Measurements from ENCODE around the gene ATP6V1G3. TPM values are rescaled to one million over a fixed set of nuclear protein-coding genes. Genes with fewer than 3 reads are reported as not detected.

Gene ATP6V1G3
- total RNA-seq, 2 donors from 2014 or later, result not detected

DNA sequence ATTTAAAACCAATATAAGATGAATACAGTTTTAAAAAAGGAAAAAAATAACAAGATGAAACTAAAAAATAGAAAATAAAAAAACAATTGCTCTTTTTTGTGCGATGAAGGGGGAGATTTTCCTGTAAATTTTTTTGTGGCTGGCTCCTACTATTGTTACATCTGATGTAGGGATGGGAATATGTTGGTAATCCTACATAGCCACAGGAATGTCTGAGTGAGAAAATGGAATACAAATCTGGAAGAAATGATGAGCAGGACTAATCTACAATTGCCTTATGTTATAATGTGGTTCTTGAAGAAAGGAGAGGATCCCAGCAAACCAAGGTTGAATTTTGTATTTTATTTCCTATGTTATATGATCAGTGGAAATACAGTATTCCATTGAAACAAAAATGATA, 40.9 kb downstream of the ATP6V1G3 start:
- Mint-ChIP-seq H3K36me3 (ENCODE audit: low read depth) (peaks cover 3% of the 10 kb centered on the region), H3K4me1 (peaks cover 2% of the 10 kb centered on the region), H3K4me3 (no peak overlapping the region), H3K27me3 (no peaks in the 10 kb centered on the region), H3K27ac (no peak overlapping the region)
- ATAC-seq, result no peak
- H3K9me3 ChIP-seq (ENCODE audit: control insufficient read depth, low read length, poor library complexity, severe bottlenecking), result no peaks in the 10 kb centered on the region
- DNase-seq, result no peak

GRCh38 chr1:198498881-198499280, 41.6 kb downstream of the ATP6V1G3 start:
- DNase-seq (no peak), ATAC-seq (no peak)
- H3K4me3 Mint-ChIP-seq, result no peak overlapping the region
- H3K36me3 Mint-ChIP-seq (ENCODE audit: low read depth), result peaks cover 3% of the 10 kb centered on the region
- H3K9me3 ChIP-seq (ENCODE audit: control insufficient read depth, low read length, poor library complexity, severe bottlenecking), result no peaks in the 10 kb centered on the region
- peaks cover 2% of the 10 kb centered on the region for H3K4me1 Mint-ChIP-seq
- H3K27me3 Mint-ChIP-seq, result no peaks in the 10 kb centered on the region
- H3K27ac Mint-ChIP-seq, result no peak overlapping the region

GRCh38 chr1:198498103-198498385, 42.4 kb downstream of the ATP6V1G3 start:
- peaks cover 2% of the 10 kb centered on the region for H3K4me1 Mint-ChIP-seq
- H3K27ac Mint-ChIP-seq, result no peak overlapping the region
- H3K9me3 ChIP-seq (ENCODE audit: control insufficient read depth, low read length, poor library complexity, severe bottlenecking), result no peaks in the 10 kb centered on the region
- H3K27me3 Mint-ChIP-seq, result no peaks in the 10 kb centered on the region
- H3K36me3 Mint-ChIP-seq (ENCODE audit: low read depth), result peaks cover 3% of the 10 kb centered on the region
- no peak overlapping the region for H3K4me3 Mint-ChIP-seq
- ATAC-seq, result no peak
- no peak for DNase-seq

GRCh38 chr1:198497326-198498102, 43.0 kb downstream of the ATP6V1G3 start:
- Mint-ChIP-seq H3K4me3 (no peak overlapping the region), H3K27me3 (no peaks in the 10 kb centered on the region), H3K4me1 (peaks cover 2% of the 10 kb centered on the region), H3K27ac (no peak overlapping the region), H3K36me3 (ENCODE audit: low read depth) (peaks cover 3% of the 10 kb centered on the region)
- ATAC-seq, result no peak
- no peak for DNase-seq
- no peaks in the 10 kb centered on the region for H3K9me3 ChIP-seq (ENCODE audit: control insufficient read depth, low read length, poor library complexity, severe bottlenecking)

GRCh38 chr1:198496216-198497143, 44.0 kb downstream of the ATP6V1G3 start:
- Mint-ChIP-seq H3K27me3 (no peaks in the 10 kb centered on the region), H3K4me3 (no peak overlapping the region), H3K27ac (no peak overlapping the region)

GRCh38 chr1:198495631-198496030, 44.8 kb downstream of the ATP6V1G3 start:
- H3K9me3 ChIP-seq (ENCODE audit: control insufficient read depth, low read length, poor library complexity, severe bottlenecking), result no peaks in the 10 kb centered on the region
- no peak for ATAC-seq
- Mint-ChIP-seq H3K36me3 (ENCODE audit: low read depth) (peaks cover 4% of the 10 kb centered on the region), H3K4me3 (no peak overlapping the region), H3K4me1 (peaks cover 4% of the 10 kb centered on the region), H3K27ac (no peak overlapping the region), H3K27me3 (no peaks in the 10 kb centered on the region)
- no peak for DNase-seq

More at GRCh38 chr1:198496216-198497143, 44.0 kb downstream of the ATP6V1G3 start:
- peaks cover 2% of the 10 kb centered on the region for H3K4me1 Mint-ChIP-seq
- DNase-seq (no peak), ATAC-seq (no peak)
- peaks cover 3% of the 10 kb centered on the region for H3K36me3 Mint-ChIP-seq (ENCODE audit: low read depth)
- no peaks in the 10 kb centered on the region for H3K9me3 ChIP-seq (ENCODE audit: control insufficient read depth, low read length, poor library complexity, severe bottlenecking)

DNA sequence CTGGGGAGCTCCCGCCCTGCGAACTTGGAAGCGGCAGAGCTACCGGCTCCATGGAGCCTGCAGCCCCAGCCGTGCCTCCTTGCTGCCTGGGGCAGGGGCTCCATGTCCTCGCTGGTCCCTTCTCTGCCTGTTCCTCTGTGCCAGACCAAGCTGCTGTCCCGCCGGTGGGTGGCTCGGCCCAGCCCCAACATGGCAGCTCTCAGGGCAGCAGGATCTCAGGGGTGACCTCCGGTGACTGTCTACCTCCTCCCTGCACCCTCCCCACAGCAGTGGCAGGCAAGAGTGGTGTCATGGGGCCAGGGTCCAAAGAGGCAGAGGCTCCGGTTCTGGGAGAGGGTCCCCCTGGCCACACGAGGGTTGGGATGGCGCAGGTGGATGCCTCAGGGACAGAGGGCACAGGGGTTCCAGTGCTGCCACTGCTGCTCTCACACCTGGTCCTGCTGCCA, 45.8 kb downstream of the ATP6V1G3 start:
- H3K36me3 Mint-ChIP-seq (ENCODE audit: low read depth), result peaks cover 3% of the 10 kb centered on the region
- no peaks in the 10 kb centered on the region for H3K27me3 Mint-ChIP-seq
- H3K4me1 Mint-ChIP-seq, result peaks cover 8% of the 10 kb centered on the region

GRCh38 chr1:198494139-198494538, 46.3 kb downstream of the ATP6V1G3 start:
- peaks cover 8% of the 10 kb centered on the region for H3K4me1 Mint-ChIP-seq
- ATAC-seq (no peak), DNase-seq (no peak)
- H3K27ac Mint-ChIP-seq, result no peak overlapping the region
- no peaks in the 10 kb centered on the region for H3K27me3 Mint-ChIP-seq
- H3K36me3 Mint-ChIP-seq (ENCODE audit: low read depth), result peaks cover 3% of the 10 kb centered on the region
- H3K4me3 Mint-ChIP-seq, result no peak overlapping the region
- H3K9me3 ChIP-seq (ENCODE audit: control insufficient read depth, low read length, poor library complexity, severe bottlenecking), result no peaks in the 10 kb centered on the region

More for the DNA sequence above, 45.8 kb downstream of the ATP6V1G3 start:
- ATAC-seq (no peak), DNase-seq (no peak)
- Mint-ChIP-seq H3K4me3 (peak overlapping the region; percentile 4), H3K27ac (no peak overlapping the region)
- H3K9me3 ChIP-seq (ENCODE audit: control insufficient read depth, low read length, poor library complexity, severe bottlenecking), result no peaks in the 10 kb centered on the region

GRCh38 chr1:198493329-198493728, 47.2 kb downstream of the ATP6V1G3 start:
- peaks cover 8% of the 10 kb centered on the region for H3K4me1 Mint-ChIP-seq
- no peak overlapping the region for H3K27ac Mint-ChIP-seq
- H3K4me3 Mint-ChIP-seq, result no peak overlapping the region

GRCh38 chr1:198492872-198493271, 47.6 kb downstream of the ATP6V1G3 start:
- Mint-ChIP-seq H3K27me3 (no peaks in the 10 kb centered on the region), H3K27ac (no peak overlapping the region), H3K4me1 (peaks cover 8% of the 10 kb centered on the region), H3K4me3 (no peak overlapping the region), H3K36me3 (ENCODE audit: low read depth) (peaks cover 3% of the 10 kb centered on the region)
- ATAC-seq (no peak), DNase-seq (no peak)
- no peaks in the 10 kb centered on the region for H3K9me3 ChIP-seq (ENCODE audit: control insufficient read depth, low read length, poor library complexity, severe bottlenecking)

More at GRCh38 chr1:198493329-198493728, 47.2 kb downstream of the ATP6V1G3 start:
- DNase-seq, result no peak
- Mint-ChIP-seq H3K27me3 (no peaks in the 10 kb centered on the region), H3K36me3 (ENCODE audit: low read depth) (peaks cover 3% of the 10 kb centered on the region)
- ATAC-seq, result no peak
- H3K9me3 ChIP-seq (ENCODE audit: control insufficient read depth, low read length, poor library complexity, severe bottlenecking), result no peaks in the 10 kb centered on the region

DNA sequence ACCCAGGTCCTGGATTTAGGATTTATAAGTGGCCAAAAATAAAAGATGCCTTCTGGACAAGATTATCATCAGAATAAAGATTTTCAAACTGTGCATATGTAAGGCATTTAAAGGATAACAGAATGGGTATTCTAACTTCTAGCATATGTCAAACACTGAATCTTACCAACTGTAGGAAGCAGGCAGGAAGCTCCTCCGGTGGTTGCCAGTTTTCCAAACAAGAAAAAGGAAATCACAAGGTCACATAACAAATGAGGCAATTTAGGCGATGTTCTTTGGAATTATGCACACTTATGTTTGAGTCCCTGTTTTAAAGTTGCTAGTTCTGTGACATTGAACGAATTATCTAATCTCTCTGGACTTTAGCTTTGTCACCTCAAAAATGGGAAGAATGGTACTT, 48.9 kb downstream of the ATP6V1G3 start:
- ATAC-seq, result no peak

GRCh38 chr1:198491028-198491427, 49.5 kb downstream of the ATP6V1G3 start:
- ATAC-seq (no peak), DNase-seq (no peak)
- Mint-ChIP-seq H3K4me3 (no peak overlapping the region), H3K36me3 (ENCODE audit: low read depth) (peaks cover 3% of the 10 kb centered on the region), H3K27ac (no peak overlapping the region), H3K4me1 (peaks cover 6% of the 10 kb centered on the region), H3K27me3 (no peaks in the 10 kb centered on the region)
- H3K9me3 ChIP-seq (ENCODE audit: control insufficient read depth, low read length, poor library complexity, severe bottlenecking), result no peaks in the 10 kb centered on the region

More for the DNA sequence above, 48.9 kb downstream of the ATP6V1G3 start:
- H3K4me1 Mint-ChIP-seq, result peaks cover 6% of the 10 kb centered on the region
- H3K27me3 Mint-ChIP-seq, result no peaks in the 10 kb centered on the region
- DNase-seq, result no peak
- no peaks in the 10 kb centered on the region for H3K9me3 ChIP-seq (ENCODE audit: control insufficient read depth, low read length, poor library complexity, severe bottlenecking)
- no peak overlapping the region for H3K27ac Mint-ChIP-seq
- peaks cover 3% of the 10 kb centered on the region for H3K36me3 Mint-ChIP-seq (ENCODE audit: low read depth)
- no peak overlapping the region for H3K4me3 Mint-ChIP-seq

DNA sequence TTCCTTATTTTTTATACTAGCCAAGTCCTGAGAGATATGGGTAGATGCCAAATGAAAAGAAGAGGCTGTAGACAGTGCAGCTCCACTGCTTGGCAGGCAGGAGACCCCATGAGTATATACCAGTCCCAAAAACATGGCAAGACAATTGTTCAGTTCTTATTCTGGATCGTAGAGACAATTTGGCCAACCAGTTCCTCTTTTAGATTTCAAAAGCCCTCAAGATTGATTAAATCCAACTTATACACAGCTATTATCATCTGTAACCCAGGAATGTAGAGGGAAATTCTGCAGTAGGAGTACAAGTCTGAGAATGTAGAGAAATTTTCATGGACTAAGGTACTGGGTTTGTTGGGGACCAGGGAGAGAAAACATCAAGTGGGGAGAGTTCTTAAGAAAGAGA, 50.3 kb downstream of the ATP6V1G3 start:
- Mint-ChIP-seq H3K27ac (no peak overlapping the region), H3K27me3 (no peaks in the 10 kb centered on the region), H3K36me3 (ENCODE audit: low read depth) (peaks cover 3% of the 10 kb centered on the region), H3K4me3 (no peak overlapping the region), H3K4me1 (peaks cover 6% of the 10 kb centered on the region)
- H3K9me3 ChIP-seq (ENCODE audit: control insufficient read depth, low read length, poor library complexity, severe bottlenecking), result no peaks in the 10 kb centered on the region
- DNase-seq (no peak), ATAC-seq (no peak)

Data from T-helper 17 cell (primary cell).